Upper lobe of left lung (tissue), 6 donors: Measurements from ENCODE around the gene P3H2. TPM values are rescaled to one million over a fixed set of nuclear protein-coding genes. Genes with fewer than 3 reads are reported as not detected.

Source experiments
- ATAC-seq, 2 donors: fragments of 200-7000 bp; cut with Tn5 transposase; one replicate each; pipeline ENCODE4 v1.9.1; 2022; ENCODE audit warnings: mild to moderate bottlenecking in 2 of 2, moderate library complexity in 2 of 2; ENCODE audit not compliant: low FRiP score in 2 of 2
- DNase-seq, 2 donors: peaks; one replicate each; pipeline ENCODE4 v3.0.0-alpha.2; 2019 to 2020
- H3K27ac ChIP-seq, 4 donors: fragments of 200-600 bp; sonication (generic); one replicate each; pipeline ENCODE4 v1.5.1; 2016 to 2019
- H3K27me3 ChIP-seq, 4 donors: fragments of 200-600 bp; sonication (generic); one replicate each; pipeline ENCODE4 v1.5.1; 2017 to 2019
- H3K36me3 ChIP-seq, 4 donors: fragments of 200-600 bp; sonication (generic); one replicate each; pipeline ENCODE4 v1.5.1; 2016 to 2019
- H3K4me1 ChIP-seq, 4 donors: fragments of 200-600 bp; sonication (generic); one replicate each; pipeline ENCODE4 v1.5.1; 2018 to 2019
- H3K4me3 ChIP-seq, 4 donors: fragments of 200-600 bp; sonication (generic); one replicate each; pipeline ENCODE4 v1.5.1; 2017 to 2019; ENCODE audit warnings: mild to moderate bottlenecking in 2 of 4, moderate library complexity in 1 of 4
- H3K9me3 ChIP-seq, 4 donors: fragments of 200-600 bp; sonication (generic); one replicate each; pipeline ENCODE4 v1.5.1; 2018 to 2019
- CTCF ChIP-seq, 6 experiments: fragments of 450-650 bp in 4 of 6; fragments of 200-600 bp in 2 of 6; sonication (generic) in 2 of 6; IDR thresholded peaks; one replicate each; pipeline ENCODE4 v1.5.1; 2016 to 2019; ENCODE audit warnings: antibody characterized with exemption in 6 of 6
- EP300 ChIP-seq, 4 donors: sonication (generic); formaldehyde crosslinking; IDR thresholded peaks; one replicate each; pipeline ENCODE4 v1.5.1; 2017; ENCODE audit warnings: antibody characterized with exemption in 4 of 4, control low read depth in 2 of 4
- POLR2A ChIP-seq, 4 donors: fragments of 450-650 bp; IDR thresholded peaks; one replicate each; pipeline ENCODE4 v1.5.1; 2016 to 2017; ENCODE audit warnings: antibody characterized with exemption in 4 of 4, mild to moderate bottlenecking in 2 of 4
- POLR2AphosphoS5 ChIP-seq, 2 donors: sonication (generic); formaldehyde crosslinking; IDR thresholded peaks; one replicate each; pipeline ENCODE4 v1.5.1; 2017; ENCODE audit warnings: antibody characterized with exemption in 2 of 2
- WGBS, 2 donors: methylation state at CpG; one replicate each; pipeline ENCODE4 v1.1.5; 2017 to 2018; 5-methylcytosine and 5-hydroxymethylcytosine counted together
- total RNA-seq, 6 donors: library from RNA; depleted of rRNA in 4 of 6; stranded (reverse); fragments of >200 nt in 4 of 6; gene quantifications; one replicate each; pipeline versions ENCODE4 v1.1.0 to v1.2.1, GENCODE V29; 2016 to 2021
- donor health status: DM: no; HTN: no; CAD: no; lungs with moderate emphysema.
- donor health status: DM: no; HTN: yes; CAD: no; lungs with severe emphysema.

P3H2 gene
- total RNA-seq, 6 donors from 2014 or later: 42.2 to 114 (median 63.0) TPM

GRCh38 chr3:190139365-190139764 lies 18.7 kb upstream of the P3H2 start:
- H3K36me3 ChIP-seq: no peaks in the 10 kb centered on the region
- H3K27ac ChIP-seq: no peak overlapping the region
- DNase-seq: no peak
- H3K4me3 ChIP-seq: no peak overlapping the region
- H3K9me3 ChIP-seq: no peaks in the 10 kb centered on the region
- no peaks in the 10 kb centered on the region for H3K27me3 ChIP-seq
- 50 to 63% methylated on average over 5 of the region's 5 CpGs for WGBS, 2 donors
- H3K4me1 ChIP-seq: no peaks in the 10 kb centered on the region
- no peak for ATAC-seq
- TF ChIP-seq CTCF (IDR thresholded peaks at IDR 0.05): no peak
- no peak for TF ChIP-seq POLR2AphosphoS5 (IDR thresholded peaks at IDR 0.05)
- no peak for TF ChIP-seq POLR2A (IDR thresholded peaks at IDR 0.05)
- no peak for TF ChIP-seq EP300 (IDR thresholded peaks at IDR 0.05)

GRCh38 chr3:190132371-190132770 lies 11.7 kb upstream of the P3H2 start:
- TF ChIP-seq CTCF (IDR thresholded peaks at IDR 0.05): no peak
- TF ChIP-seq EP300 (IDR thresholded peaks at IDR 0.05): no peak
- no peak for TF ChIP-seq POLR2AphosphoS5 (IDR thresholded peaks at IDR 0.05)
- TF ChIP-seq POLR2A (IDR thresholded peaks at IDR 0.05): no peak
- no peaks in the 10 kb centered on the region for H3K9me3 ChIP-seq
- H3K27ac ChIP-seq: no peak overlapping the region
- H3K27me3 ChIP-seq: no peaks in the 10 kb centered on the region
- no peak overlapping the region for H3K4me3 ChIP-seq
- no peaks in the 10 kb centered on the region for H3K36me3 ChIP-seq
- H3K4me1 ChIP-seq: no peaks in the 10 kb centered on the region
- ATAC-seq (no peak), DNase-seq (no peak)

- H3K4me1 ChIP-seq: no peaks in the 10 kb centered on the region
- 58 to 65% methylated on average over 4 of the region's 4 CpGs for WGBS, 2 donors
- H3K9me3 ChIP-seq: no peaks in the 10 kb centered on the region
- H3K27ac ChIP-seq: no peak overlapping the region
- H3K4me3 ChIP-seq: no peak overlapping the region
- H3K27me3 ChIP-seq: no peaks in the 10 kb centered on the region
- no peaks in the 10 kb centered on the region for H3K36me3 ChIP-seq
- TF ChIP-seq CTCF (IDR thresholded peaks at IDR 0.05) (no peak), POLR2A (IDR thresholded peaks at IDR 0.05) (no peak), EP300 (IDR thresholded peaks at IDR 0.05) (no peak), POLR2AphosphoS5 (IDR thresholded peaks at IDR 0.05) (no peak)
- DNase-seq (no peak), ATAC-seq (no peak)
Measured at GRCh38 chr3:190131329-190131728, 10.6 kb upstream of the P3H2 start.

GRCh38 chr3:190130696-190131095 lies 10.0 kb upstream of the P3H2 start:
- TF ChIP-seq EP300 (IDR thresholded peaks at IDR 0.05) (no peak), CTCF (IDR thresholded peaks at IDR 0.05) (no peak), POLR2AphosphoS5 (IDR thresholded peaks at IDR 0.05) (no peak), POLR2A (IDR thresholded peaks at IDR 0.05) (no peak)
- WGBS, 2 donors: 80 to 81% methylated on average over 6 of the region's 6 CpGs
- ATAC-seq: no peak
- DNase-seq: no peak
- Histone ChIP-seq H3K9me3 (no peaks in the 10 kb centered on the region), H3K4me3 (no peak overlapping the region), H3K4me1 (peaks cover 0 to 4% (median 1%) of the 10 kb centered on the region in 4 donors), H3K27me3 (no peaks in the 10 kb centered on the region), H3K27ac (no peak overlapping the region), H3K36me3 (no peaks in the 10 kb centered on the region)

GRCh38 chr3:190130037-190130436 lies 9.3 kb upstream of the P3H2 start:
- TF ChIP-seq EP300 (IDR thresholded peaks at IDR 0.05) (no peak), CTCF (IDR thresholded peaks at IDR 0.05) (no peak), POLR2A (IDR thresholded peaks at IDR 0.05) (no peak), POLR2AphosphoS5 (IDR thresholded peaks at IDR 0.05) (no peak)
- WGBS, 2 donors: 75 to 85% methylated on average over 2 of the region's 2 CpGs
- H3K27me3 ChIP-seq: no peaks in the 10 kb centered on the region
- no peaks in the 10 kb centered on the region for H3K36me3 ChIP-seq
- H3K9me3 ChIP-seq: no peaks in the 10 kb centered on the region
- DNase-seq (no peak), ATAC-seq (no peak)
- H3K4me3 ChIP-seq: no peak overlapping the region
- H3K4me1 ChIP-seq: peaks cover 0 to 4% (median 1%) of the 10 kb centered on the region in 4 donors
- no peak overlapping the region for H3K27ac ChIP-seq
